ENCODE results near the gene LARGE1.

DNA sequence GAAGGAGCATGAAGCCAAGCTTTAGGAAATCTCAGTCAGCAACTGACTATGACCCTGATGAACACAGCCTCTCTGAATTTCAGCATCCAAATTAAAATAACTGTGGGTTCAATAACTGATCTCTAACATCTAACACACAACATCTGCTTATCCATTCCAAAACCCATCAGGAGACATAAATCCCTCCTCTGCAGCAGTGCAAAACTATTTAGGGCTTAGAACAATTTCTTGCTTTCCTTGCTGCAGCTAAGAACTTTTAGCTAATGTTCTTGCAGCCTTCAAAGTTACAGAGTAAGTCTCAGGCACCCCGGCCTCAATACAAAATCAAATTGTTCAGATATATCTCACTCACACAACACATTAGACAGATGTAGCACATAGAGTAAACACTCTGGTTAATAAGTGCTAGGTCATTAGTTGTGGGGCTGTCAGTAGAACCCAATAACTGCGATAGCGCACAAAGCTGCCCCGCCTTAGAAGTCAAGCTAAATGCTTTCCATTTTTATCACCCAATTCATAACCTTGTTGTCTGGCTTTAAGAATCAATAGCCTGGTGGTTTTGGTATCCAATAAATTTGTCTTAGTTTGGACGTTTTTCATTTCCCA, 139.6 kb downstream of the LARGE1 start:
- TF ChIP-seq POLR2A (IDR thresholded peaks at IDR 0.05; ENCODE audit: extremely low read depth, insufficient read length), result no peak
- TF ChIP-seq, protein P1, sequence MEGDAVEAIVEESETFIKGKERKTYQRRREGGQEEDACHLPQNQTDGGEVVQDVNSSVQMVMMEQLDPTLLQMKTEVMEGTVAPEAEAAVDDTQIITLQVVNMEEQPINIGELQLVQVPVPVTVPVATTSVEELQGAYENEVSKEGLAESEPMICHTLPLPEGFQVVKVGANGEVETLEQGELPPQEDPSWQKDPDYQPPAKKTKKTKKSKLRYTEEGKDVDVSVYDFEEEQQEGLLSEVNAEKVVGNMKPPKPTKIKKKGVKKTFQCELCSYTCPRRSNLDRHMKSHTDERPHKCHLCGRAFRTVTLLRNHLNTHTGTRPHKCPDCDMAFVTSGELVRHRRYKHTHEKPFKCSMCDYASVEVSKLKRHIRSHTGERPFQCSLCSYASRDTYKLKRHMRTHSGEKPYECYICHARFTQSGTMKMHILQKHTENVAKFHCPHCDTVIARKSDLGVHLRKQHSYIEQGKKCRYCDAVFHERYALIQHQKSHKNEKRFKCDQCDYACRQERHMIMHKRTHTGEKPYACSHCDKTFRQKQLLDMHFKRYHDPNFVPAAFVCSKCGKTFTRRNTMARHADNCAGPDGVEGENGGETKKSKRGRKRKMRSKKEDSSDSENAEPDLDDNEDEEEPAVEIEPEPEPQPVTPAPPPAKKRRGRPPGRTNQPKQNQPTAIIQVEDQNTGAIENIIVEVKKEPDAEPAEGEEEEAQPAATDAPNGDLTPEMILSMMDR (IDR thresholded peaks at IDR 0.05; ENCODE audit: low read depth, low read length), result no peak

Measured in NB4 (cell line).